ENCODE results near the gene MANEAL. TPM values are rescaled to one million over a fixed set of nuclear protein-coding genes. Genes with fewer than 3 reads are reported as not detected.

The MANEAL gene
- total and polyA plus RNA-seq, 2 of the 13 experiments (the other 11 are each of a cell fraction or from before 2014, with no cell fraction given): 20.8 to 26.4 TPM

- TF ChIP-seq, protein P1, sequence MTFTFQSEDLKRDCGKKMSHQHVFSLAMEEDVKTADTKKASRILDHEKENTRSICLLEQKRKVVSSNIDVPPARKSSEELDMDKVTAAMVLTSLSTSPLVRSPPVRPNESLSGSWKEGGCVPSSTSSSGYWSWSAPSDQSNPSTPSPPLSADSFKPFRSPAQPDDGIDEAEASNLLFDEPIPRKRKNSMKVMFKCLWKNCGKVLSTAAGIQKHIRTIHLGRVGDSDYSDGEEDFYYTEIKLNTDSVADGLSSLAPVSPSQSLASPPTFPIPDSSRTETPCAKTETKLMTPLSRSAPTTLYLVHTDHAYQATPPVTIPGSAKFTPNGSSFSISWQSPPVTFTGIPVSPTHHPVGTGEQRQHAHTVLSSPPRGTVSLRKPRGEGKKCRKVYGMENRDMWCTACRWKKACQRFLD (CRISPR knock-in tag; IDR thresholded peaks at IDR 0.05; ENCODE audit: borderline replicate concordance): no peak
- TF ChIP-seq ZFX (CRISPR knock-in tag; IDR thresholded peaks at IDR 0.05; ENCODE audit: low read depth) (peak; percentile 40; the same call in 1 of the 2 replicates), ZNF124 (CRISPR knock-in tag; IDR thresholded peaks at IDR 0.05) (no peak), FOSL2 (CRISPR knock-in tag; IDR thresholded peaks at IDR 0.05) (no peak)
Measured at GRCh38 chr1:37752583-37753471, 40.8 kb upstream of the MANEAL start (continued).

DNA sequence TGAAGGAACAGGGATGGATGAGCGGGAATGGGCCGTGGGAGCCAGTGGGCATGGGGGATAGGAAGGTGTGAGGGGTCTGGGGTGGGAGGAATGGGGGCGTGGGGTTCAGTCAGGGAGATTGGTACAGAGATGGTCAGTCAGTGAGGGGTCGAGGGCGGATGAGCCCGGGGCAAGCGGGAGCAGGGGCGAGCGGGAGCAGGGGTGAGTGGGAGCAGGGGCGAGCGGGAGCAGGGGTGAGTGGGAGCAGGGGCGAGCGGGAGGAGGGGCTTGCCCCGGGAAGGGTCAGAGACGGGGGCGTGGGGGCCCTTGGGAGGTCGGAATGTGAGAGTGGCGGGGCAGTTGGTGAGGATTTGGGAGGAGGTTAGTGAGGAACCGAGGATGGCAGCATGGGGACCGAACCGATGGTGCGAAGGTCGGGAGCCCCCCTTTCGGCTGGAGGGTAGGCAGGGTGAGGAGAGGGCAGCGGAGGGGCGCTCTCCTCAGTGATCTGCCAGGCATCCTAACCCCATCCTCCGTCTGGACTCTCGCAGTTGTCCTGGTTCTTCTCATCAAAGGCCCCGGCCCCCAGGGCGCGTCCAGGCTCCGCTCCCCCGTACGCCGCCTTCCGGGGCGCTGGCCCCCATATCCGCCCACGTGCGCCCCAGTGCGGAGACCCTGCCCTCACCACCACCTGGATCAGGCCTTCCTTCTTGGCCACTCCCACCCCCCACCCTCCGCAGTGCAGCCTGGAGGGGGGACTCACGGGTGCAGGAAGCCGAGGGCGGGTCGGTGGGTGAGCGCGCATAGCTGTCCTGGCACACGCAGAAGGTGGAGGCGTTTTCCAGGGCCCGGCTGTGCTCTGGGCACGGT is 40.0 kb upstream of the MANEAL start:
- H2AFZ ChIP-seq (ENCODE audit: low read length): no peak overlapping the region
- POLR2A ChIA-PET: no interaction called here
- H3K27ac ChIP-seq (ENCODE audit: extremely low read length, insufficient read depth, low read length): no peak overlapping the region
- intact Hi-C loops (cut with micrococcal nuclease; ENCODE audit: unreplicated experiment) (no loop called here), in situ Hi-C loops (cut with HindIII; ENCODE audit: extremely low pct_ligation_motif_present, low pct_unique_long_range_greater_than_20kb) (no loop called here)
- H3K4me2 ChIP-seq (ENCODE audit: low read depth, low read length): no peak overlapping the region; the same call in 1 of the 2 replicates
- CTCF ChIA-PET (ENCODE audit: low intra/inter-chr PET ratio, low total read pairs): no interaction called here
- H3K27me3 ChIP-seq (ENCODE audit: control insufficient read depth in 1 of 2, insufficient read depth in 2 of 2, low read length in 2 of 2): peaks cover 6 to 39% of the 10 kb centered on the region in 2 experiments; a peak in 4 of 5 replicates
- BruUV-seq (replicated peaks): no TSS peak
- FAIRE-seq (no peak), ATAC-seq (no peak; the same call in 2 of the 3 replicates), DNase-seq (ENCODE audit: low spot score) (no peak)
- H3K4me3 ChIP-seq (replicated peaks in 1 of 3; ENCODE audit: insufficient read depth in 1 of 3, low read depth in 2 of 3, low read length in 3 of 3): peak overlapping the region in 2 of 3 experiments; percentile 33 to 64; a peak in 2 of 6 replicates
- no peak overlapping the region for H3K9ac ChIP-seq (ENCODE audit: insufficient read depth, low read depth, low read length)
- no peaks in the 10 kb centered on the region for H3K79me2 ChIP-seq (ENCODE audit: insufficient read depth, low read length)
- H3K4me1 ChIP-seq (ENCODE audit: insufficient read depth, low read length): peaks cover 14% of the 10 kb centered on the region; the same call in 1 of the 2 replicates
- no peaks in the 10 kb centered on the region for H4K20me1 ChIP-seq (ENCODE audit: insufficient read depth, low read length)
- H3K36me3 ChIP-seq (replicated peaks in 1 of 2; ENCODE audit: control insufficient read depth in 1 of 2, insufficient read depth in 2 of 2, low read length in 2 of 2): no peaks in the 10 kb centered on the region
- H3K9me3 ChIP-seq (ENCODE audit: low read length): no peaks in the 10 kb centered on the region
- WGBS (ENCODE audit: low lambda C conversion rate): 29% methylated on average over 30 of the region's 52 CpGs
- TF ChIP-seq PPARG (CRISPR knock-in tag; conservative IDR thresholded peaks at IDR 0.05) (no peak), ZNF205 (CRISPR knock-in tag; IDR thresholded peaks at IDR 0.05) (no peak), RXRB (CRISPR knock-in tag; IDR thresholded peaks at IDR 0.05; ENCODE audit: borderline replicate concordance) (no peak), SOX6 (IDR thresholded peaks at IDR 0.05) (no peak), SOX6 (CRISPR knock-in tag; IDR thresholded peaks at IDR 0.05) (no peak), ZSCAN25 (CRISPR knock-in tag; IDR thresholded peaks at IDR 0.05) (no peak), ARNT2 (CRISPR knock-in tag; IDR thresholded peaks at IDR 0.05; ENCODE audit: low read depth) (no peak), ZSCAN31 (CRISPR knock-in tag; IDR thresholded peaks at IDR 0.05; ENCODE audit: low read depth) (no peak), GATAD1 (CRISPR knock-in tag; IDR thresholded peaks at IDR 0.05) (no peak), HMGA1 (CRISPR knock-in tag; conservative IDR thresholded peaks at IDR 0.05) (no peak)

Measured in HepG2 (cell line).